Endothelial cell (in vitro differentiated cells): ENCODE results near the gene RGS10. TPM values are rescaled to one million over a fixed set of nuclear protein-coding genes. Genes with fewer than 3 reads are reported as not detected.

Experiments
- DNase-seq: peaks from one replicate; pipeline ENCODE4 v3.0.0; 2021; ENCODE audit warnings: low spot score
- H3K27ac Mint-ChIP-seq: one replicate; pipeline ENCODE4 v1.8.0; 2021; ENCODE audit warnings: mixed read lengths, inconsistent platforms; ENCODE audit not compliant: unreplicated experiment
- H3K27me3 Mint-ChIP-seq: one replicate; pipeline ENCODE4 v1.8.0; 2021; ENCODE audit warnings: mild to moderate bottlenecking, moderate library complexity, mixed read lengths, inconsistent platforms; ENCODE audit not compliant: unreplicated experiment
- H3K36me3 Mint-ChIP-seq: one replicate; pipeline ENCODE4 v1.8.0; 2021; ENCODE audit warnings: mild to moderate bottlenecking, low read depth, mixed read lengths, inconsistent platforms; ENCODE audit not compliant: unreplicated experiment
- H3K4me1 Mint-ChIP-seq: one replicate; pipeline ENCODE4 v1.8.0; 2021; ENCODE audit warnings: mild to moderate bottlenecking, mixed read lengths, inconsistent platforms; ENCODE audit not compliant: unreplicated experiment
- H3K4me3 Mint-ChIP-seq: one replicate; pipeline ENCODE4 v1.8.0; 2021; ENCODE audit warnings: mild to moderate bottlenecking, mixed read lengths, inconsistent platforms; ENCODE audit not compliant: unreplicated experiment
- H3K9me3 Mint-ChIP-seq: one replicate; pipeline ENCODE4 v1.8.0; 2021; ENCODE audit warnings: mixed read lengths, inconsistent platforms; ENCODE audit not compliant: unreplicated experiment
- total RNA-seq: library from RNA; stranded (reverse); fragmentation: NEBNext Ultra II Directional; extraction: Animal tissue kit (Norgen Biotek cat#: 25700); gene quantifications from one replicate; pipeline ENCODE4 v1.2.1, GENCODE V29; 2021; ENCODE audit not compliant: unreplicated experiment
- TF ChIP-seq, protein P1 (sequence below): fragments of 200-600 bp; sonication (generic); IDR thresholded peaks from one replicate; pipeline ENCODE4 v1.5.0; 2021; ENCODE audit warnings: antibody characterized with exemption; ENCODE audit not compliant: unreplicated experiment

RGS10 gene
- total RNA-seq, 1 donor from 2014 or later, result 20.0 TPM

DNA sequence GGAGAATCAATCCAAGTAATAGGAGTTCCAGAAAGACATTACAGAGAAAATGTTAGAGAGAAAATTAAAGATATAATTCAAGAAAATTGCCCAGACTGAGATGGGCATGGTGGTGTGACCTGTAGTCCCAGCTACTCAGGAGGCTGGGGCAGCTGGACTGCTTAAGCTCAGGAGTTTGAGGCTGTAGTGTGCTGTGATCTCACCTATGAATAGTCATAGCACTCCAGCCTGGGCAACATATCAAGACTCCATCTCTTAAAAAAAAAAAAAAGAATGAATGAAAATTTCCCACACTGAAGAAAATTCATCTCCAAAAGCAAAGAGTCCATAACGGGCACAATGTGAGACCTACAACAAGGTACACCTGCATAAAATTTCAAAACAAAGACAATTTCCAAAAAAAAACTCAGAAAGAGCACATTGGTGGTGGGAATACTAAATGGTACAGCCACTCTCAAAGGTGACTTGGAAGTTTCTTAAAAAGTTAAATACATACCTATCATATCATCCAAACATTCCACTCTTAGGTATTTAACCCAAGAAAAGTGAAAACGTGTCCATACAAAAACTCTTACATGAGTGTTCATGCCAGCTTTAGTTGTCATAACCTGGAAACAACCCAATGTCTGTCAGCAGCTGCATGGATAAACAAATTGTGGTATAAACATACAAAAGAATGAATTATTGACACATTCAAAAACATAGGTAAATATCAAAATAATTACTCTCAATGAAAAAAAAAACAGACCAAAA is 6.9 kb upstream of the RGS10 start:
- TF ChIP-seq, protein P1, sequence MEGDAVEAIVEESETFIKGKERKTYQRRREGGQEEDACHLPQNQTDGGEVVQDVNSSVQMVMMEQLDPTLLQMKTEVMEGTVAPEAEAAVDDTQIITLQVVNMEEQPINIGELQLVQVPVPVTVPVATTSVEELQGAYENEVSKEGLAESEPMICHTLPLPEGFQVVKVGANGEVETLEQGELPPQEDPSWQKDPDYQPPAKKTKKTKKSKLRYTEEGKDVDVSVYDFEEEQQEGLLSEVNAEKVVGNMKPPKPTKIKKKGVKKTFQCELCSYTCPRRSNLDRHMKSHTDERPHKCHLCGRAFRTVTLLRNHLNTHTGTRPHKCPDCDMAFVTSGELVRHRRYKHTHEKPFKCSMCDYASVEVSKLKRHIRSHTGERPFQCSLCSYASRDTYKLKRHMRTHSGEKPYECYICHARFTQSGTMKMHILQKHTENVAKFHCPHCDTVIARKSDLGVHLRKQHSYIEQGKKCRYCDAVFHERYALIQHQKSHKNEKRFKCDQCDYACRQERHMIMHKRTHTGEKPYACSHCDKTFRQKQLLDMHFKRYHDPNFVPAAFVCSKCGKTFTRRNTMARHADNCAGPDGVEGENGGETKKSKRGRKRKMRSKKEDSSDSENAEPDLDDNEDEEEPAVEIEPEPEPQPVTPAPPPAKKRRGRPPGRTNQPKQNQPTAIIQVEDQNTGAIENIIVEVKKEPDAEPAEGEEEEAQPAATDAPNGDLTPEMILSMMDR, result no peak
- DNase-seq, result no peak
- no peaks in the 10 kb centered on the region for H3K4me1 Mint-ChIP-seq
- H3K27ac Mint-ChIP-seq, result no peak overlapping the region
- H3K4me3 Mint-ChIP-seq, result no peak overlapping the region
- peaks cover 6% of the 10 kb centered on the region for H3K36me3 Mint-ChIP-seq
- H3K9me3 Mint-ChIP-seq, result no peaks in the 10 kb centered on the region
- H3K27me3 Mint-ChIP-seq, result no peaks in the 10 kb centered on the region

DNA sequence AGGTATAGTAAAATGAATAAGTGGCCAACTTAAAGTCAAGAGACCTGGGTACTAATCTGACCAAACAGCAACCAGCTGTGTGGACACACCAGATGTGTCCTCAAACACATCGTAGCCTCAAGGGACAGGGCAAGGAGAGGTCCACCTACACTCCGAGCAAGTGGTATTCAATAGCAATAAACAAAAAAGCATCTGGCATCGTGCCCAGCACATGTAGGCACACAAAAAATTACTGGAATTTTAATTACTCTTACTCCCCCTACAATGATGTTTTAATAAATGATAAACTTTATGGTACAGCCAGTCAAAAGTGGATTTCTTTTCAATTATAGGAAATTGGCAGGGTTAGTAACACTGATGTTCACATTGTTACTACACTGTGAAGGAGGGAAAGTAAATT is 3.5 kb upstream of the RGS10 start:
- Mint-ChIP-seq H3K4me1 (peaks cover 15% of the 10 kb centered on the region), H3K9me3 (no peaks in the 10 kb centered on the region), H3K27me3 (peaks cover 10% of the 10 kb centered on the region), H3K4me3 (no peak overlapping the region), H3K27ac (no peak overlapping the region), H3K36me3 (peaks cover 14% of the 10 kb centered on the region)
- no peak for DNase-seq
- TF ChIP-seq, protein P1, result no peak

DNA sequence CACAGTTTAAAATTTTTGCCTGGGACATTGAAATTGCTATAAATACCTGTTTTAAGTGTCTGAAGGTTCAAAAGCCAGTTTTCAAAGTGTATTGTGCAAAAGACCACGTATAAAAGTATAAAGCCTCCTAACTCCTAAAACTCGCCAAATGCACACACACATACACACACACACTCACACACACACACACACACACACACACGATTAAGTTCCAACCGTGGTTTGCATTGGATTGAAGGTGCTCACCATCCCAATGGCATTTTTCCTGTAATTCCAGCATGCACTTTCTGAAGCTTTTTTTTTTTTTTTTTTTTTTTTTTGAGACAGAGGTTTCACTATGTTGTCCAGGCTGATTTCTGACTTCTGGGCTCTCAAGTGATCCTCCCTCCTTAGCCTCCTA is 2.8 kb upstream of the RGS10 start:
- H3K4me1 Mint-ChIP-seq, result peaks cover 20% of the 10 kb centered on the region
- H3K27me3 Mint-ChIP-seq, result peaks cover 10% of the 10 kb centered on the region
- H3K4me3 Mint-ChIP-seq, result no peak overlapping the region
- DNase-seq, result no peak
- no peaks in the 10 kb centered on the region for H3K9me3 Mint-ChIP-seq
- H3K36me3 Mint-ChIP-seq, result peaks cover 17% of the 10 kb centered on the region
- TF ChIP-seq, protein P1, result no peak
- no peak overlapping the region for H3K27ac Mint-ChIP-seq

DNA sequence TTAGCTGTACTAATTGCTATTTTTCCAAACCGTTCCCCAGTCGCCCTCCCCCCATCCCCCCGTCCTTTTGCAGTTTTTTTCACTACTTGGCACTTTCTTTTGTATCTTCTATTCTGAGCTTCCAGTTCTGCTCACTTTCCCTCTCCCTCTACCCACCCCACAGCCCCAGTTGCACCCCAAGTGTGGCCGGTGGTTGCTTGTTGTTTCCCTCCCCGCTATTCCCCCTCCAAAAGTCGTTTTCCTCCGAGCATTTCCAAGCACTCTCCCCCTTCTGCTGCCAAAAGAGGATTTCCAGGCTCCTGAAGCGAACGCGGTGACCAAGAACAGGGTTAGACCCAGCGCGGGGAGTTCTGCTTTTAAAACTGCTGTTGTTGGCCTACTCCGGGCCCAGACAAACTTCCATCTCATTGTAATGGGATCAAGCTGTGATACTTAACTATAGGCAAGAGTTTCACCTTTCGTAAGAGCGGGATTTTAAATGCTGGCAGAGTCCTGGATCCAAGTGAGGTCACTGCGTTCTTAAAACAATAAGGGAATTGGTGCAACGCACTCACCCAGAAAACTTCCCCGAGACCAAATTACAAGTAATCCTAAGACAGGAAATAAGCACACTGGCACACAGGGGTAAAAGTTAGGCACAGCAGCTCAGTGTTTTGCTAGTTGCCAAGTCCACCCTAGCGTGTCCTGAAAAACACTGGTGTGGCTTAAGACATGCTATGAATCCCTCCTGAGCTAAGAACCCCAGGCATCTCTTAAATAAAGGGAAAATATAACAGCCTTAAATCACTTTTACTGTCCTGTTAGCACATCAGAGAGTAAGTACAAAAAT is 1.5 kb upstream of the RGS10 start:
- Mint-ChIP-seq H3K4me1 (peaks cover 24% of the 10 kb centered on the region), H3K27ac (peak overlapping the region; percentile 42), H3K36me3 (peaks cover 17% of the 10 kb centered on the region), H3K27me3 (peaks cover 11% of the 10 kb centered on the region), H3K4me3 (peak overlapping the region; percentile 90), H3K9me3 (no peaks in the 10 kb centered on the region)
- DNase-seq, result no peak
- TF ChIP-seq, protein P1, result no peak
